K562 (cell line): ENCODE data around the gene TAF5L. TPM values are rescaled to one million over a fixed set of nuclear protein-coding genes. Genes with fewer than 3 reads are reported as not detected.

Experiments
- ATF4 ChIP-seq: fragments of 450-650 bp; formaldehyde crosslinking; IDR thresholded peaks from 2 replicates; pipeline ENCODE4 v1.4.0; 2022; ENCODE audit warnings: mild to moderate bottlenecking, moderate library complexity
- BACH1 ChIP-seq: fragments of 200-800 bp; sonication (Bioruptor generic); IDR thresholded peaks from 2 replicates; pipeline ENCODE4 v1.6.1; 2016; ENCODE audit warnings: missing genetic modification characterization, missing compliant biosample characterization
- CREB1 ChIP-seq, 2 experiments: sonication (generic) in 1 of 2; formaldehyde crosslinking in 1 of 2; IDR thresholded peaks; 2 replicates each; pipeline versions ENCODE4 v1.6.1 to v1.8.0; 2012 to 2022; ENCODE audit warnings: inconsistent platforms in 1 of 2, mild to moderate bottlenecking in 1 of 2, missing genetic modification reagents in 1 of 2, moderate library complexity in 1 of 2
- DDX20 ChIP-seq: fragments of 450-650 bp; IDR thresholded peaks from 2 replicates; pipeline ENCODE4 v1.6.1; 2016; ENCODE audit warnings: missing genetic modification characterization, low read depth, mild to moderate bottlenecking, missing compliant biosample characterization, moderate library complexity
- EP300 ChIP-seq: IDR thresholded peaks from 2 replicates; pipeline ENCODE4 v1.6.1; 2012; ENCODE audit warnings: low read length, improper control_type of control experiment
- ETV6 ChIP-seq, 3 experiments: fragments of 150-350 bp in 1 of 3; sonication (generic) in 1 of 3; formaldehyde crosslinking in 1 of 3; IDR thresholded peaks; 2 replicates each; pipeline versions ENCODE4 v1.6.1 to v1.8.0; 2014 to 2022; ENCODE audit warnings: borderline replicate concordance in 2 of 3, low read depth in 2 of 3, antibody characterized with exemption in 1 of 3, low read length in 1 of 3, mild to moderate bottlenecking in 1 of 3, missing genetic modification reagents in 1 of 3
- GABPA ChIP-seq: fragments of 200-800 bp; sonication (Bioruptor generic); conservative IDR thresholded peaks from 2 replicates; pipeline ENCODE4 v1.6.1; 2016; ENCODE audit warnings: low read depth, missing genetic modification characterization, missing compliant biosample characterization
- JUN ChIP-seq, 2 experiments: sonication (generic) in 1 of 2; formaldehyde crosslinking in 1 of 2; IDR thresholded peaks; 2 replicates each; pipeline versions ENCODE4 v1.6.1 to v1.8.0; 2012 to 2022; ENCODE audit warnings: borderline replicate concordance in 2 of 2, mild to moderate bottlenecking in 2 of 2, improper control_type of control experiment in 1 of 2, low read depth in 1 of 2, low read length in 1 of 2, missing genetic modification reagents in 1 of 2
- NFATC3 ChIP-seq: fragments of 450-650 bp; IDR thresholded peaks from 2 replicates; pipeline ENCODE4 v1.6.1; 2017; ENCODE audit warnings: mild to moderate bottlenecking
- PBX2 ChIP-seq, 2 experiments: IDR thresholded peaks in 1 of 2; conservative IDR thresholded peaks in 1 of 2; 2 replicates each; pipeline ENCODE4 v1.6.1; 2016; ENCODE audit warnings: low read depth in 2 of 2, mild to moderate bottlenecking in 1 of 2, missing compliant biosample characterization in 1 of 2, missing genetic modification characterization in 1 of 2, moderate library complexity in 1 of 2
- PHF8 ChIP-seq: fragments of 200-600 bp; sonication (generic); IDR thresholded peaks from 2 replicates; pipeline ENCODE4 v1.6.1; 2012; ENCODE audit warnings: mixed run types, mild to moderate bottlenecking, inconsistent platforms, low read length, moderate library complexity, borderline replicate concordance
- PML ChIP-seq: IDR thresholded peaks from 2 replicates; pipeline ENCODE4 v1.6.1; 2012; ENCODE audit warnings: low read length, inconsistent platforms
- RBM14 ChIP-seq: fragments of 200-400 bp; formaldehyde crosslinking; IDR thresholded peaks from 2 replicates; pipeline ENCODE4 v1.6.1; 2018; ENCODE audit warnings: low read depth, mild to moderate bottlenecking, low read length, moderate library complexity, borderline replicate concordance; ENCODE audit not compliant: insufficient read depth
- RBM22 ChIP-seq: fragments of 200-400 bp; formaldehyde crosslinking; IDR thresholded peaks from 2 replicates; pipeline ENCODE4 v1.6.1; 2018; ENCODE audit warnings: low read length, low read depth; ENCODE audit not compliant: poor library complexity, severe bottlenecking
- SIN3A ChIP-seq, 2 experiments: fragments of 150-350 bp in 1 of 2; IDR thresholded peaks; 2 replicates each; pipeline ENCODE4 v1.6.1; 2011 to 2016; ENCODE audit warnings: borderline replicate concordance in 2 of 2, low read depth in 2 of 2, low read length in 2 of 2, mild to moderate bottlenecking in 2 of 2, moderate library complexity in 2 of 2; ENCODE audit not compliant: control insufficient read depth in 1 of 2
- TFAP4 ChIP-seq: sonication (generic); formaldehyde crosslinking; IDR thresholded peaks from 2 replicates; pipeline ENCODE4 v1.8.0; 2022; ENCODE audit warnings: missing genetic modification reagents, mild to moderate bottlenecking, moderate library complexity, borderline replicate concordance
- ZBTB1 ChIP-seq: sonication (generic); formaldehyde crosslinking; IDR thresholded peaks from 2 replicates; pipeline ENCODE4 v1.8.1; 2023; ENCODE audit warnings: missing genetic modification reagents, low read depth, mild to moderate bottlenecking, borderline replicate concordance
- ZBTB5 ChIP-seq: fragments of 450-650 bp; IDR thresholded peaks from 2 replicates; pipeline ENCODE4 v1.6.1; 2017; ENCODE audit warnings: antibody characterized with exemption
- ZKSCAN3 ChIP-seq: fragments of 250-450 bp; sonication (Bioruptor Pico); IDR thresholded peaks from 2 replicates; pipeline ENCODE4 v1.4.0; 2020
- polyA plus RNA-seq, 8 experiments: library from polyadenylated mRNA; depleted of rRNA in 4 of 8; stranded (reverse) in 5 of 8; unstranded in 3 of 8; fragments of >200 nt; fragmentation: Nextera tagmentation in 2 of 8; fragmentation: Illumina TruSeq in 1 of 8; extraction: Ambion mirVana in 2 of 8; extraction: Trizol in 1 of 8; gene quantifications; 2 replicates each; pipeline versions ENCODE4 v1.2.1 to v1.2.3, GENCODE V29; 2011 to 2014; ENCODE audit warnings: inconsistent platforms in 1 of 8, missing spikeins in 1 of 8
- total RNA-seq, 7 experiments: library from RNA; depleted of rRNA in 6 of 7; stranded (reverse); fragments of >200 nt in 6 of 7; fragmentation: Illumina TruSeq in 2 of 7; extraction: Trizol in 2 of 7; gene quantifications; 2 replicates each; pipeline versions ENCODE4 v1.2.1 to v1.2.3, GENCODE V29; 2011 to 2021; ENCODE audit warnings: low replicate concordance in 1 of 7

Gene TAF5L
- total and polyA plus RNA-seq, 9 of the 15 experiments (the other 6 are each of a cell fraction or from before 2014, with no cell fraction given): 2.2 to 34.2 (median 23.3) TPM

- TF ChIP-seq ATF4: no peak
- TF ChIP-seq JUN (IDR thresholded peaks at IDR 0.05; ENCODE audit: borderline replicate concordance, low read depth, low read length): no peak
- TF ChIP-seq JUN (CRISPR knock-in tag; IDR thresholded peaks at IDR 0.05; ENCODE audit: borderline replicate concordance): no peak
- TF ChIP-seq ZBTB1 (CRISPR knock-in tag): peak; percentile 45; the same call in 1 of the 2 replicates
- TF ChIP-seq CREB1 (IDR thresholded peaks at IDR 0.05): no peak
- TF ChIP-seq CREB1 (CRISPR knock-in tag; IDR thresholded peaks at IDR 0.05): 0 out of 2 replicates have a peak, but pooled peaks have one; percentile 21
- 0 out of 2 replicates have a peak, but pooled peaks have one; percentile 11 for TF ChIP-seq GABPA (tag)
- TF ChIP-seq EP300: no peak
- no peak for TF ChIP-seq PBX2 (CRISPR knock-in tag; IDR thresholded peaks at IDR 0.05; ENCODE audit: low read depth)
- no peak for TF ChIP-seq PBX2 (tag; conservative IDR thresholded peaks at IDR 0.05; ENCODE audit: low read depth)
- no peak for TF ChIP-seq NFATC3
- TF ChIP-seq ZBTB5: no peak
- no peak for TF ChIP-seq RBM22
- peak in 1 of 2 experiments; percentile 29; a peak in 1 of 4 replicates for TF ChIP-seq SIN3A (IDR thresholded peaks at IDR 0.05; ENCODE audit: borderline replicate concordance in 2 of 2, control insufficient read depth in 1 of 2, low read depth in 2 of 2, low read length in 2 of 2)
- TF ChIP-seq RBM14: no peak
- TF ChIP-seq ZKSCAN3 (CRISPR knock-in tag): no peak
- no peak for TF ChIP-seq BACH1 (tag)
- no peak for TF ChIP-seq ETV6 (IDR thresholded peaks at IDR 0.05; ENCODE audit: borderline replicate concordance in 1 of 2, low read depth in 2 of 2, low read length in 1 of 2)
- no peak for TF ChIP-seq ETV6 (CRISPR knock-in tag; IDR thresholded peaks at IDR 0.05; ENCODE audit: borderline replicate concordance)
- no peak for TF ChIP-seq PHF8
- TF ChIP-seq DDX20 (tag): no peak
- TF ChIP-seq TFAP4 (CRISPR knock-in tag): peak; percentile 63; the same call in 1 of the 2 replicates
- TF ChIP-seq PML: no peak
Observed at GRCh38 chr1:229557913-229558414, 68.0 kb downstream of the TAF5L start (continued).
